GM12878 (cell line): ENCODE results near the gene DOCK1.

Experiments
- CBX5 ChIP-seq: sonication (generic); IDR thresholded peaks from 2 replicates; pipeline ENCODE4 v1.6.1; 2016; ENCODE audit warnings: low read depth, moderate library complexity, mild to moderate bottlenecking, inconsistent platforms
- GATAD2B ChIP-seq: fragments of 450-650 bp; conservative IDR thresholded peaks from 2 replicates; pipeline ENCODE4 v1.6.1; 2017; ENCODE audit warnings: low read depth, mild to moderate bottlenecking, moderate library complexity
- NR2C2 ChIP-seq: IDR thresholded peaks from 2 replicates; pipeline ENCODE4 v1.6.1; 2011; ENCODE audit warnings: borderline replicate concordance, low read depth; ENCODE audit not compliant: control insufficient read depth, insufficient read length
- TF ChIP-seq, protein P1 (sequence below), 3 experiments: IDR thresholded peaks in 2 of 3; conservative IDR thresholded peaks in 1 of 3; 2 replicates each; pipeline ENCODE4 v1.5.1; 2011; ENCODE audit warnings: low read depth in 3 of 3, low read length in 3 of 3, mild to moderate bottlenecking in 3 of 3, control low read depth in 2 of 3, moderate library complexity in 2 of 3, inconsistent platforms in 1 of 3, mixed read lengths in 1 of 3; ENCODE audit not compliant: control insufficient read depth in 2 of 3, insufficient read depth in 1 of 3; ENCODE audit errors: extremely low read depth in 1 of 3

DNA sequence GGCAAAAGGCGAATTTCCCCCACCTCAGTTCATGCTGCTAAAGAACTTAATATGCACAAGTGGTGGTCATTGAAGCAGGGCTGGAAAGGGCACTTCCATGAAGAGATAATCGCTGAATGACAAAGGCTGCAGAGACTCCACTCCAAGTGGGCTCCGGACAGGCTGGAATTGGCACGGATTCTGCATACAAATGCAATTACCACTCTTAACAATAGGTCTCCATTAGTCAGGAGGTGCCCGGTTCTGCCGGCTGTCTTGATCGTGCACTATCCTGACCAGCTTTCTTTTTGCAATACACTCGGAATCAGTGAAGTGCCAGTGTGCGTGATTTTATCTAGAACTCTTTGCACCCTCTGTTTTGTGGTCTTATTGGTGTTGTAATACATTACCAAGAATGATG is 241.4 kb downstream of the DOCK1 start:
- TF ChIP-seq, protein P1, sequence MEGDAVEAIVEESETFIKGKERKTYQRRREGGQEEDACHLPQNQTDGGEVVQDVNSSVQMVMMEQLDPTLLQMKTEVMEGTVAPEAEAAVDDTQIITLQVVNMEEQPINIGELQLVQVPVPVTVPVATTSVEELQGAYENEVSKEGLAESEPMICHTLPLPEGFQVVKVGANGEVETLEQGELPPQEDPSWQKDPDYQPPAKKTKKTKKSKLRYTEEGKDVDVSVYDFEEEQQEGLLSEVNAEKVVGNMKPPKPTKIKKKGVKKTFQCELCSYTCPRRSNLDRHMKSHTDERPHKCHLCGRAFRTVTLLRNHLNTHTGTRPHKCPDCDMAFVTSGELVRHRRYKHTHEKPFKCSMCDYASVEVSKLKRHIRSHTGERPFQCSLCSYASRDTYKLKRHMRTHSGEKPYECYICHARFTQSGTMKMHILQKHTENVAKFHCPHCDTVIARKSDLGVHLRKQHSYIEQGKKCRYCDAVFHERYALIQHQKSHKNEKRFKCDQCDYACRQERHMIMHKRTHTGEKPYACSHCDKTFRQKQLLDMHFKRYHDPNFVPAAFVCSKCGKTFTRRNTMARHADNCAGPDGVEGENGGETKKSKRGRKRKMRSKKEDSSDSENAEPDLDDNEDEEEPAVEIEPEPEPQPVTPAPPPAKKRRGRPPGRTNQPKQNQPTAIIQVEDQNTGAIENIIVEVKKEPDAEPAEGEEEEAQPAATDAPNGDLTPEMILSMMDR (IDR thresholded peaks at IDR 0.05 in 2 of 3, conservative IDR thresholded peaks at IDR 0.05 in 1 of 3; ENCODE audit: control insufficient read depth in 2 of 3, extremely low read depth in 1 of 3, insufficient read depth in 1 of 3, low read depth in 3 of 3, low read length in 3 of 3), result no peak
- TF ChIP-seq CBX5 (no peak), GATAD2B (no peak), NR2C2 (no peak)
